Activated CD8-positive, alpha-beta memory T cell treated with anti-CD3 and anti-CD28 coated beads for 24 hours (primary cell): ENCODE results near the gene RFWD3.

Source experiments
- DNase-seq: peaks from one replicate; pipeline ENCODE4 v3.0.0-alpha.2; 2020

Gene RFWD3

GRCh38 chr16:74611721-74612120 is 55.0 kb downstream of the RFWD3 start:
- DNase-seq = no peak

- DNase-seq = no peak
Measured at GRCh38 chr16:74608944-74609343, 57.7 kb downstream of the RFWD3 start.

- no peak for DNase-seq
Measured at GRCh38 chr16:74608381-74608780, 58.3 kb downstream of the RFWD3 start.

GRCh38 chr16:74607962-74608356 is 58.7 kb downstream of the RFWD3 start:
- DNase-seq = no peak

GRCh38 chr16:74607310-74607961 is 59.2 kb downstream of the RFWD3 start:
- no peak for DNase-seq

GRCh38 chr16:74606521-74607309 is 60.0 kb downstream of the RFWD3 start, which contains the start of gene GLG1:
Gene GLG1, minus strand, starts transcription at chr16:74607114. Its CDS starts 20 bp downstream, at chr16:74607094.
- DNase-seq = peak; percentile 94

GRCh38 chr16:74605746-74606520 is 60.7 kb downstream of the RFWD3 start:
- no peak for DNase-seq

GRCh38 chr16:74605332-74605731 is 61.3 kb downstream of the RFWD3 start:
- DNase-seq = no peak

- no peak for DNase-seq
Measured at GRCh38 chr16:74603848-74604247, 62.8 kb downstream of the RFWD3 start.

GRCh38 chr16:74601126-74601871 is 65.4 kb downstream of the RFWD3 start:
- DNase-seq = peak; percentile 69

GRCh38 chr16:74596586-74596985 is 70.1 kb downstream of the RFWD3 start:
- DNase-seq = no peak

- DNase-seq = no peak
Measured at GRCh38 chr16:74592847-74593246, 73.8 kb downstream of the RFWD3 start.

- no peak for DNase-seq
Measured at GRCh38 chr16:74591876-74592650, 74.6 kb downstream of the RFWD3 start.

GRCh38 chr16:74586948-74587347 is 79.7 kb downstream of the RFWD3 start:
- no peak for DNase-seq

GRCh38 chr16:74585846-74586443 is 80.7 kb downstream of the RFWD3 start:
- no peak for DNase-seq

- no peak for DNase-seq
Measured at GRCh38 chr16:74583926-74584666, 82.6 kb downstream of the RFWD3 start.

GRCh38 chr16:74582970-74583369 is 83.7 kb downstream of the RFWD3 start:
- no peak for DNase-seq

- DNase-seq = no peak
Measured at GRCh38 chr16:74580833-74581232, 85.8 kb downstream of the RFWD3 start.

- DNase-seq = no peak
Measured at GRCh38 chr16:74578838-74579237, 87.8 kb downstream of the RFWD3 start.

- no peak for DNase-seq
Measured at GRCh38 chr16:74578433-74578832, 88.2 kb downstream of the RFWD3 start.

- no peak for DNase-seq
Measured at GRCh38 chr16:74577882-74578366, 88.8 kb downstream of the RFWD3 start.
